WTC11 (cell line): ENCODE measurements around the gene KCNIP4. TPM values are rescaled to one million over a fixed set of nuclear protein-coding genes. Genes with fewer than 3 reads are reported as not detected.

ENCODE experiments used
- ATAC-seq: fragments of 200-7000 bp; cut with Tn5 transposase; 2 replicates; pipeline ENCODE4 v1.10.0; 2021; ENCODE audit warnings: mild to moderate bottlenecking, moderate library complexity
- CTCF ChIA-PET: fragments of 300-600 bp; sonication (Branson Sonifier 250); formaldehyde crosslinking; loops from one replicate; lab custom pipeline; 2021; ENCODE audit warnings: antibody characterized with exemption; lab: Charles Lee
- POLR2A ChIA-PET: fragments of 350-600 bp; sonication (Branson Sonifier 250); formaldehyde crosslinking; loops from one replicate; lab custom pipeline; 2021; ENCODE audit warnings: antibody characterized with exemption; lab: Charles Lee
- DNase-seq: peaks from one replicate; pipeline ENCODE4 v3.0.0; 2021; ENCODE audit warnings: low spot score
- H3K27ac Mint-ChIP-seq: 2 replicates; pipeline ENCODE4 v1.8.0; 2021; ENCODE audit warnings: mixed read lengths
- H3K27me3 Mint-ChIP-seq: 2 replicates; pipeline ENCODE4 v1.8.0; 2021; ENCODE audit warnings: low read depth, mild to moderate bottlenecking, moderate library complexity, mixed read lengths
- H3K36me3 Mint-ChIP-seq: 2 replicates; pipeline ENCODE4 v1.8.0; 2021; ENCODE audit warnings: mixed read lengths
- H3K4me1 Mint-ChIP-seq: 2 replicates; pipeline ENCODE4 v1.8.0; 2022; ENCODE audit warnings: mixed read lengths
- H3K4me3 Mint-ChIP-seq: 2 replicates; pipeline ENCODE4 v1.8.0; 2021; ENCODE audit warnings: mild to moderate bottlenecking, moderate library complexity, mixed read lengths
- H3K9me3 Mint-ChIP-seq: 2 replicates; pipeline ENCODE4 v1.8.0; 2021; ENCODE audit warnings: mixed read lengths
- CBFB ChIP-seq: sonication (generic); formaldehyde crosslinking; IDR thresholded peaks from 2 replicates; pipeline ENCODE4 v1.8.1; 2022; ENCODE audit warnings: mild to moderate bottlenecking, low read depth, missing genetic modification reagents
- FOXJ3 ChIP-seq: sonication (generic); formaldehyde crosslinking; IDR thresholded peaks from 2 replicates; pipeline ENCODE4 v1.9.0; 2021; ENCODE audit warnings: missing genetic modification reagents, mild to moderate bottlenecking, borderline replicate concordance
- GABPB1 ChIP-seq: sonication (generic); formaldehyde crosslinking; IDR thresholded peaks from 2 replicates; pipeline ENCODE4 v1.8.1; 2023; ENCODE audit warnings: mild to moderate bottlenecking, missing genetic modification reagents
- JUN ChIP-seq: sonication (generic); formaldehyde crosslinking; IDR thresholded peaks from 2 replicates; pipeline ENCODE4 v1.8.0; 2023; ENCODE audit warnings: mild to moderate bottlenecking, missing genetic modification reagents
- PRRX2 ChIP-seq: fragments of 250-450 bp; sonication (Bioruptor Pico); IDR thresholded peaks from 2 replicates; pipeline ENCODE4 v1.8.0; 2021; ENCODE audit warnings: mild to moderate bottlenecking
- TEAD1 ChIP-seq: sonication (generic); formaldehyde crosslinking; IDR thresholded peaks from 2 replicates; pipeline ENCODE4 v1.8.0; 2022; ENCODE audit warnings: mild to moderate bottlenecking, missing genetic modification reagents
- ZNF121 ChIP-seq: sonication (generic); formaldehyde crosslinking; IDR thresholded peaks from 2 replicates; pipeline ENCODE4 v1.8.0; 2023; ENCODE audit warnings: missing genetic modification reagents
- ZNF396 ChIP-seq: fragments of 250-450 bp; sonication (Bioruptor Pico); IDR thresholded peaks from 2 replicates; pipeline ENCODE4 v1.8.0; 2021; ENCODE audit warnings: mild to moderate bottlenecking, moderate library complexity, borderline replicate concordance
- total RNA-seq: library from RNA; stranded (reverse); gene quantifications from 3 replicates; pipeline ENCODE4 v1.2.3, GENCODE V29; 2021
- TF ChIP-seq, protein P1 (sequence below): sonication (generic); formaldehyde crosslinking; IDR thresholded peaks from 2 replicates; pipeline ENCODE4 v1.8.0; 2022; ENCODE audit warnings: mild to moderate bottlenecking, missing genetic modification reagents
- TF ChIP-seq, protein P2 (sequence below): fragments of 250-450 bp; sonication (Bioruptor Pico); IDR thresholded peaks from 2 replicates; pipeline ENCODE4 v1.8.0; 2021; ENCODE audit warnings: mild to moderate bottlenecking
- TF ChIP-seq, protein P3 (sequence below): sonication (generic); formaldehyde crosslinking; IDR thresholded peaks from 2 replicates; pipeline ENCODE4 v1.8.1; 2023; ENCODE audit warnings: mild to moderate bottlenecking, missing genetic modification reagents, borderline replicate concordance
- TF ChIP-seq, protein P4 (sequence below): sonication (generic); formaldehyde crosslinking; conservative IDR thresholded peaks from 2 replicates; pipeline ENCODE4 v1.8.1; 2022; ENCODE audit warnings: mild to moderate bottlenecking, missing genetic modification reagents
- TF ChIP-seq, protein P5 (sequence below): sonication (generic); formaldehyde crosslinking; IDR thresholded peaks from 2 replicates; pipeline ENCODE4 v1.8.1; 2022; ENCODE audit warnings: low read depth, mild to moderate bottlenecking, moderate library complexity, missing genetic modification reagents, borderline replicate concordance
- TF ChIP-seq, protein P6 (sequence below): sonication (generic); formaldehyde crosslinking; IDR thresholded peaks from 2 replicates; pipeline ENCODE4 v1.8.0; 2022; ENCODE audit warnings: mild to moderate bottlenecking, missing genetic modification reagents
- TF ChIP-seq, protein P7 (sequence below): sonication (generic); formaldehyde crosslinking; conservative IDR thresholded peaks from 2 replicates; pipeline ENCODE4 v1.8.1; 2023; ENCODE audit warnings: mild to moderate bottlenecking, low read depth, missing genetic modification reagents, moderate library complexity

Gene KCNIP4
- total RNA-seq, 1 experiment from 2014 or later: not detected

DNA sequence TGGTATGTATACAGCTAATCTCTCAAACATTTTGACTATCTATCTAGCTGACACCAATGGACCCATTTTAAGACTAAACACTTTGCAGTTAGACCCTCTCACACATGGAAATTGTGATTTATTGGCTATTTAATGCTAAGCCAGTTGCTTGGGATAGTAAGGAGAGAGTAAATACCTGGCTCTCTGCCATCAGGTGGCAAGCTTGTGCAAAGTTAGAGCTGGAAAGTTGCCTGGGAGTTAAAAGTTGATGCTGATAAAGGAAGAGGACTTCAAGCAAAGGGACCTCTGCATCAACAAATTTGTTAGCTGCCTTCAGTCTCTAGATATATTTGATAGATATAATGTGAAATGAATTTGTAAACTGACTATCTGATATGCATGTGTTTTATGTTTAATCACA lies 1187.2 kb downstream of the KCNIP4 start:
- Mint-ChIP-seq H3K9me3 (no peaks in the 10 kb centered on the region), H3K27ac (no peak overlapping the region), H3K4me1 (no peaks in the 10 kb centered on the region), H3K27me3 (no peaks in the 10 kb centered on the region), H3K36me3 (no peaks in the 10 kb centered on the region), H3K4me3 (no peak overlapping the region)
- TF ChIP-seq, protein P1, sequence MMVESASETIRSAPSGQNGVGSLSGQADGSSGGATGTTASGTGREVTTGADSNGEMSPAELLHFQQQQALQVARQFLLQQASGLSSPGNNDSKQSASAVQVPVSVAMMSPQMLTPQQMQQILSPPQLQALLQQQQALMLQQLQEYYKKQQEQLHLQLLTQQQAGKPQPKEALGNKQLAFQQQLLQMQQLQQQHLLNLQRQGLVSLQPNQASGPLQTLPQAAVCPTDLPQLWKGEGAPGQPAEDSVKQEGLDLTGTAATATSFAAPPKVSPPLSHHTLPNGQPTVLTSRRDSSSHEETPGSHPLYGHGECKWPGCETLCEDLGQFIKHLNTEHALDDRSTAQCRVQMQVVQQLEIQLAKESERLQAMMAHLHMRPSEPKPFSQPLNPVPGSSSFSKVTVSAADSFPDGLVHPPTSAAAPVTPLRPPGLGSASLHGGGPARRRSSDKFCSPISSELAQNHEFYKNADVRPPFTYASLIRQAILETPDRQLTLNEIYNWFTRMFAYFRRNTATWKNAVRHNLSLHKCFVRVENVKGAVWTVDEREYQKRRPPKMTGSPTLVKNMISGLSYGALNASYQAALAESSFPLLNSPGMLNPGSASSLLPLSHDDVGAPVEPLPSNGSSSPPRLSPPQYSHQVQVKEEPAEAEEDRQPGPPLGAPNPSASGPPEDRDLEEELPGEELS (CRISPR knock-in tag): no peak
- TF ChIP-seq, protein P2, sequence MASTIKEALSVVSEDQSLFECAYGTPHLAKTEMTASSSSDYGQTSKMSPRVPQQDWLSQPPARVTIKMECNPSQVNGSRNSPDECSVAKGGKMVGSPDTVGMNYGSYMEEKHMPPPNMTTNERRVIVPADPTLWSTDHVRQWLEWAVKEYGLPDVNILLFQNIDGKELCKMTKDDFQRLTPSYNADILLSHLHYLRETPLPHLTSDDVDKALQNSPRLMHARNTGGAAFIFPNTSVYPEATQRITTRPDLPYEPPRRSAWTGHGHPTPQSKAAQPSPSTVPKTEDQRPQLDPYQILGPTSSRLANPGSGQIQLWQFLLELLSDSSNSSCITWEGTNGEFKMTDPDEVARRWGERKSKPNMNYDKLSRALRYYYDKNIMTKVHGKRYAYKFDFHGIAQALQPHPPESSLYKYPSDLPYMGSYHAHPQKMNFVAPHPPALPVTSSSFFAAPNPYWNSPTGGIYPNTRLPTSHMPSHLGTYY: no peak
- TF ChIP-seq, protein P3, sequence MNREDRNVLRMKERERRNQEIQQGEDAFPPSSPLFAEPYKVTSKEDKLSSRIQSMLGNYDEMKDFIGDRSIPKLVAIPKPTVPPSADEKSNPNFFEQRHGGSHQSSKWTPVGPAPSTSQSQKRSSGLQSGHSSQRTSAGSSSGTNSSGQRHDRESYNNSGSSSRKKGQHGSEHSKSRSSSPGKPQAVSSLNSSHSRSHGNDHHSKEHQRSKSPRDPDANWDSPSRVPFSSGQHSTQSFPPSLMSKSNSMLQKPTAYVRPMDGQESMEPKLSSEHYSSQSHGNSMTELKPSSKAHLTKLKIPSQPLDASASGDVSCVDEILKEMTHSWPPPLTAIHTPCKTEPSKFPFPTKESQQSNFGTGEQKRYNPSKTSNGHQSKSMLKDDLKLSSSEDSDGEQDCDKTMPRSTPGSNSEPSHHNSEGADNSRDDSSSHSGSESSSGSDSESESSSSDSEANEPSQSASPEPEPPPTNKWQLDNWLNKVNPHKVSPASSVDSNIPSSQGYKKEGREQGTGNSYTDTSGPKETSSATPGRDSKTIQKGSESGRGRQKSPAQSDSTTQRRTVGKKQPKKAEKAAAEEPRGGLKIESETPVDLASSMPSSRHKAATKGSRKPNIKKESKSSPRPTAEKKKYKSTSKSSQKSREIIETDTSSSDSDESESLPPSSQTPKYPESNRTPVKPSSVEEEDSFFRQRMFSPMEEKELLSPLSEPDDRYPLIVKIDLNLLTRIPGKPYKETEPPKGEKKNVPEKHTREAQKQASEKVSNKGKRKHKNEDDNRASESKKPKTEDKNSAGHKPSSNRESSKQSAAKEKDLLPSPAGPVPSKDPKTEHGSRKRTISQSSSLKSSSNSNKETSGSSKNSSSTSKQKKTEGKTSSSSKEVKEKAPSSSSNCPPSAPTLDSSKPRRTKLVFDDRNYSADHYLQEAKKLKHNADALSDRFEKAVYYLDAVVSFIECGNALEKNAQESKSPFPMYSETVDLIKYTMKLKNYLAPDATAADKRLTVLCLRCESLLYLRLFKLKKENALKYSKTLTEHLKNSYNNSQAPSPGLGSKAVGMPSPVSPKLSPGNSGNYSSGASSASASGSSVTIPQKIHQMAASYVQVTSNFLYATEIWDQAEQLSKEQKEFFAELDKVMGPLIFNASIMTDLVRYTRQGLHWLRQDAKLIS: no peak
- TF ChIP-seq PRRX2 (no peak), ZNF396 (CRISPR knock-in tag) (no peak)
- POLR2A ChIA-PET: no interaction called here
- CTCF ChIA-PET: interaction anchor here (1.7 kb wide), 1 partner anchor 12 kb away, joined by 13 read pairs; no protein-coding TSS in a partner anchor
- ATAC-seq: no peak
- no peak for DNase-seq

DNA sequence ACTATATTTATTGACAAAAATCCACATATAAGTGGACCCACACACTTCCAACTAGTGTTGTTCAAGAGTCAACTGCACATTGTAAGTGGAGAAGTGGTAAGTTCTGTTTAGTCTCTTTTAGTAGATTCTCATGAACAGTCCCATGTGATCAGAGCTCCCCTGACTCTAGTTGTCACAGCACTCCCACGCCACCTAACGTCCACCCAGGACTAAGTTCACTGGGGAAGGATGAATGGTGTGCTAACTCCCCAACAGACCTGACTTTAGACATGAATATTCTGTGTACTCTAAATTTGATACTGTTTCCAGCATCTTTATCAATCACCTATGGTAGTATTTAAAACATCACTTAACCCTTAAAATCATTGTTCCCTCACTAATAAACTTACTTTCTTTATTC lies 1188.5 kb downstream of the KCNIP4 start:
- Mint-ChIP-seq H3K4me3 (no peak overlapping the region), H3K4me1 (no peaks in the 10 kb centered on the region), H3K9me3 (no peaks in the 10 kb centered on the region), H3K27me3 (no peaks in the 10 kb centered on the region), H3K27ac (no peak overlapping the region), H3K36me3 (no peaks in the 10 kb centered on the region)
- ChIA-PET CTCF (interaction anchor here (0.6 kb wide), 2 partner anchors 12 to 224 kb away, joined by 3 read pairs; no protein-coding TSS in a partner anchor), POLR2A (no interaction called here)
- ATAC-seq: peak; percentile 65
- peak; percentile 24 for DNase-seq
- no peak for TF ChIP-seq JUN (CRISPR knock-in tag)
- TF ChIP-seq, protein P4, sequence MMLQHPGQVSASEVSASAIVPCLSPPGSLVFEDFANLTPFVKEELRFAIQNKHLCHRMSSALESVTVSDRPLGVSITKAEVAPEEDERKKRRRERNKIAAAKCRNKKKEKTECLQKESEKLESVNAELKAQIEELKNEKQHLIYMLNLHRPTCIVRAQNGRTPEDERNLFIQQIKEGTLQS (CRISPR knock-in tag): no peak
- TF ChIP-seq FOXJ3 (CRISPR knock-in tag): no peak
- TF ChIP-seq TEAD1 (CRISPR knock-in tag): no peak
- TF ChIP-seq CBFB (CRISPR knock-in tag): no peak
- TF ChIP-seq, protein P5, sequence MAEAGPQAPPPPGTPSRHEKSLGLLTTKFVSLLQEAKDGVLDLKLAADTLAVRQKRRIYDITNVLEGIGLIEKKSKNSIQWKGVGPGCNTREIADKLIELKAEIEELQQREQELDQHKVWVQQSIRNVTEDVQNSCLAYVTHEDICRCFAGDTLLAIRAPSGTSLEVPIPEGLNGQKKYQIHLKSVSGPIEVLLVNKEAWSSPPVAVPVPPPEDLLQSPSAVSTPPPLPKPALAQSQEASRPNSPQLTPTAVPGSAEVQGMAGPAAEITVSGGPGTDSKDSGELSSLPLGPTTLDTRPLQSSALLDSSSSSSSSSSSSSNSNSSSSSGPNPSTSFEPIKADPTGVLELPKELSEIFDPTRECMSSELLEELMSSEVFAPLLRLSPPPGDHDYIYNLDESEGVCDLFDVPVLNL (CRISPR knock-in tag): no peak
- TF ChIP-seq, protein P6, sequence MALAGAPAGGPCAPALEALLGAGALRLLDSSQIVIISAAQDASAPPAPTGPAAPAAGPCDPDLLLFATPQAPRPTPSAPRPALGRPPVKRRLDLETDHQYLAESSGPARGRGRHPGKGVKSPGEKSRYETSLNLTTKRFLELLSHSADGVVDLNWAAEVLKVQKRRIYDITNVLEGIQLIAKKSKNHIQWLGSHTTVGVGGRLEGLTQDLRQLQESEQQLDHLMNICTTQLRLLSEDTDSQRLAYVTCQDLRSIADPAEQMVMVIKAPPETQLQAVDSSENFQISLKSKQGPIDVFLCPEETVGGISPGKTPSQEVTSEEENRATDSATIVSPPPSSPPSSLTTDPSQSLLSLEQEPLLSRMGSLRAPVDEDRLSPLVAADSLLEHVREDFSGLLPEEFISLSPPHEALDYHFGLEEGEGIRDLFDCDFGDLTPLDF (CRISPR knock-in tag): no peak
- TF ChIP-seq, protein P7, sequence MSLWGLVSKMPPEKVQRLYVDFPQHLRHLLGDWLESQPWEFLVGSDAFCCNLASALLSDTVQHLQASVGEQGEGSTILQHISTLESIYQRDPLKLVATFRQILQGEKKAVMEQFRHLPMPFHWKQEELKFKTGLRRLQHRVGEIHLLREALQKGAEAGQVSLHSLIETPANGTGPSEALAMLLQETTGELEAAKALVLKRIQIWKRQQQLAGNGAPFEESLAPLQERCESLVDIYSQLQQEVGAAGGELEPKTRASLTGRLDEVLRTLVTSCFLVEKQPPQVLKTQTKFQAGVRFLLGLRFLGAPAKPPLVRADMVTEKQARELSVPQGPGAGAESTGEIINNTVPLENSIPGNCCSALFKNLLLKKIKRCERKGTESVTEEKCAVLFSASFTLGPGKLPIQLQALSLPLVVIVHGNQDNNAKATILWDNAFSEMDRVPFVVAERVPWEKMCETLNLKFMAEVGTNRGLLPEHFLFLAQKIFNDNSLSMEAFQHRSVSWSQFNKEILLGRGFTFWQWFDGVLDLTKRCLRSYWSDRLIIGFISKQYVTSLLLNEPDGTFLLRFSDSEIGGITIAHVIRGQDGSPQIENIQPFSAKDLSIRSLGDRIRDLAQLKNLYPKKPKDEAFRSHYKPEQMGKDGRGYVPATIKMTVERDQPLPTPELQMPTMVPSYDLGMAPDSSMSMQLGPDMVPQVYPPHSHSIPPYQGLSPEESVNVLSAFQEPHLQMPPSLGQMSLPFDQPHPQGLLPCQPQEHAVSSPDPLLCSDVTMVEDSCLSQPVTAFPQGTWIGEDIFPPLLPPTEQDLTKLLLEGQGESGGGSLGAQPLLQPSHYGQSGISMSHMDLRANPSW: no peak
- no peak for TF ChIP-seq GABPB1 (CRISPR knock-in tag)
- TF ChIP-seq ZNF121: no peak
